ENCODE data around the gene CAPN12. TPM values are rescaled to one million over a fixed set of nuclear protein-coding genes. Genes with fewer than 3 reads are reported as not detected.

The CAPN12 gene
- total and polyA plus RNA-seq, 12 donors, result 0.39 to 23.1 (median 3.7) TPM; not detected in 1

DNA sequence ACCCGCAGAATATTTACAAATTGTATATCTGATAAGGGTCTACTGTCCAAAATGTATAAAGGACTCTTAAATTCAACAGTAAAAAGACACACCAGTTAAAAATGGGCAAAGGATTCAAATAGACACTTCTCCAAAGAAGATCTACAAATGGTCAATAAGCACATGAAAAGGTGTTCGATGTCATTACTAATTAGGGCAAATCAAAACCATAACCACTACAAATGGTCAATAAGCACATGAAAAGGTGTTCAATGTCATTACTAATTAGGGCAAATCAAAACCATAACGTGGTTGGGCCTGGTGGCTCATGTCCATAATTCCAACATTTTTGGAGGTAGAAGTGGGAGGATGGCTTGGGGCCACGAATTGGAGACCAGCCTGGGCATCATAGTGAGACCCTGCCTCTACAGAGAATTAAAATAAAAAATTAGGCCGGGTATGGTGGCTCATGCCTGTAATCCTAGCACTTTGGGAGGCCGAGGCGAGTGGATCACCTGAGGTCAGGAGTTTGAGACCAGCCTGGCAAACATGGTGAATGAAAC, 56.4 kb downstream of the CAPN12 start:
- Histone ChIP-seq H3K4me3 (no peak overlapping the region), H3K4me1 (replicated peaks in 1 of 2) (peaks cover 56 to 84% of the 10 kb centered on the region in 2 donors), H3K27me3 (no peaks in the 10 kb centered on the region), H3K36me3 (replicated peaks in 1 of 2) (no peaks in the 10 kb centered on the region), H3K9me3 (replicated peaks in 1 of 3) (no peaks in the 10 kb centered on the region), H3K27ac (peak overlapping the region in 4 of 5 donors; percentile 33 to 97 (median 96))
- DNase-seq, result no peak
- 76 to 82% (median 80%) methylated on average over 7 of the region's 7 CpGs for WGBS, 4 donors
- intact Hi-C loops (cut with DNase I), result no loop called here
- TF ChIP-seq, protein P1, sequence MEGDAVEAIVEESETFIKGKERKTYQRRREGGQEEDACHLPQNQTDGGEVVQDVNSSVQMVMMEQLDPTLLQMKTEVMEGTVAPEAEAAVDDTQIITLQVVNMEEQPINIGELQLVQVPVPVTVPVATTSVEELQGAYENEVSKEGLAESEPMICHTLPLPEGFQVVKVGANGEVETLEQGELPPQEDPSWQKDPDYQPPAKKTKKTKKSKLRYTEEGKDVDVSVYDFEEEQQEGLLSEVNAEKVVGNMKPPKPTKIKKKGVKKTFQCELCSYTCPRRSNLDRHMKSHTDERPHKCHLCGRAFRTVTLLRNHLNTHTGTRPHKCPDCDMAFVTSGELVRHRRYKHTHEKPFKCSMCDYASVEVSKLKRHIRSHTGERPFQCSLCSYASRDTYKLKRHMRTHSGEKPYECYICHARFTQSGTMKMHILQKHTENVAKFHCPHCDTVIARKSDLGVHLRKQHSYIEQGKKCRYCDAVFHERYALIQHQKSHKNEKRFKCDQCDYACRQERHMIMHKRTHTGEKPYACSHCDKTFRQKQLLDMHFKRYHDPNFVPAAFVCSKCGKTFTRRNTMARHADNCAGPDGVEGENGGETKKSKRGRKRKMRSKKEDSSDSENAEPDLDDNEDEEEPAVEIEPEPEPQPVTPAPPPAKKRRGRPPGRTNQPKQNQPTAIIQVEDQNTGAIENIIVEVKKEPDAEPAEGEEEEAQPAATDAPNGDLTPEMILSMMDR (IDR thresholded peaks at IDR 0.05), result no peak
- no peak for TF ChIP-seq POLR2A (IDR thresholded peaks at IDR 0.05)

DNA sequence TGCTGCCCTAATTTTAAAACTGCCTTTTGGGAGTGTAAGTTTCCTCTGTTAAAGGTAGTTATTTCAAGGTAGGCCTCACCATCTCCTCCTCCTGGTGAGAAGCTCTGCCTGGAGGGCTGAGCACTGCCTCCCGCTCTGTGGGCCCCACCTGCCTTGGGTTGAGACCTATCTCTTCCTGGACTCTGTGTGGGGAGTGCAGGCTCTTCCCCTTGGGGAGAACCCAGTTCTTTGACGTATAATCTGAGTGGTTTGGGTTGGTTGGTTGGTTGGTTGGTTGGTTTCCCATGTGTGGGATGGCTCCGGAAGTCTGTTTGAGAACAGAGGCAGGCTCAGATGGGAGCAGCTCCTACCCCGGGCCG, 57.8 kb downstream of the CAPN12 start:
- H3K4me1 ChIP-seq (replicated peaks in 1 of 2), result peaks cover 66 to 77% of the 10 kb centered on the region in 2 donors
- H3K36me3 ChIP-seq (replicated peaks in 1 of 2), result no peaks in the 10 kb centered on the region
- TF ChIP-seq POLR2A (IDR thresholded peaks at IDR 0.05), result no peak
- no peaks in the 10 kb centered on the region for H3K27me3 ChIP-seq
- no peak overlapping the region for H3K4me3 ChIP-seq
- no peaks in the 10 kb centered on the region for H3K9me3 ChIP-seq (replicated peaks in 1 of 3)
- WGBS, 4 donors, result 69 to 89% (median 75%) methylated on average over 5 of the region's 5 CpGs
- intact Hi-C loops (cut with DNase I), result no loop called here
- peak overlapping the region; percentile 86 to 97 (median 96) for H3K27ac ChIP-seq
- DNase-seq, result no peak

DNA sequence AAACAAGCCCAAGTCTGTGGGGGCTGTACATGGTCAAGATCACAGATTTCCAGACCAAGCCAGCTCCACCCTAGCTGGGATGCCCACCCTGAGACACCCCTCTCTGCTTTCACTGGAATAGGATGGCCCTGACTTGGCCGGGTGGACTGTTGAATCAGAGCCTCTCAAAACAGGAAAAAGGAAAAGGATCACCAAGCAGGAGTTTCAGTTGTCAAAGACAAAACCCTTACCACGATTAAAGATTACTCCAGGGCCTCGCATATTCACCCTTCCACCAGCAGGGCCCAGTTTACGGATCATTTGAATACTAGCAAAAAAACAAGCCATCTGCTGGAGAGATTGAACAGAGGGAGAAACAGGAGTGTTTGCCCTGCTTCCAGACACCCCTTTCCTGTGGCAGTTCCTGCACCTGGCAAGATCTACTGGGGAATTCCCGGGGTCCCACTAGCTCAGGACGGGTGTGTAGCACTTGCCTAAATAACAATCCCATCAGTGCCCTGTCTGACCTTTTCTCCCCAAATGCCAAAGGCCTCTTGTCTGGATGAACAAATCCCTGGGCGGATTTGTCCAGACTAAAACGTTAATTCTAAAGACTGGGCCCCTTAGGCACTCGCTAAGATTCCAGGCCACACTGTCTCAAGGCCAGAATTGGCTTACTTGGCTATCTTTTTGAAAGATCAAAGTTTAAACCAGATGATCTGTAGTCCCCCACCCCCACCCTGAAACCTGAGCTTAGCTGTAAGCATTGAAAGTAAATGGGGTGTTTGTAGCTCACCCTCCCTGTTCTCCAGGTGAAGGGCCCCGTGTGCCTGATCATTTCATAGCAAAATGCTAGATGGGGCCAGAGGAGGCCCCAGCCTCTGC, 58.4 kb downstream of the CAPN12 start:
- peak in 1 of 2 donors; percentile 17 for TF ChIP-seq POLR2A (IDR thresholded peaks at IDR 0.05)
- TF ChIP-seq, protein P1 (IDR thresholded peaks at IDR 0.05), result peak; percentile 19 to 71 (median 63)
- no peak overlapping the region for H3K4me3 ChIP-seq
- H3K27me3 ChIP-seq, result no peaks in the 10 kb centered on the region
- WGBS, 4 donors, result 10 to 17% (median 13%) methylated on average over 6 to 10 of the region's 10 CpGs
- H3K27ac ChIP-seq, result peak overlapping the region; percentile 86 to 97 (median 96)
- DNase-seq, result no peak
- peaks cover 69 to 80% of the 10 kb centered on the region in 2 donors for H3K4me1 ChIP-seq (replicated peaks in 1 of 2)
- intact Hi-C loops (cut with DNase I), result no loop called here
- no peaks in the 10 kb centered on the region for H3K36me3 ChIP-seq (replicated peaks in 1 of 2)
- H3K9me3 ChIP-seq (replicated peaks in 1 of 3), result no peaks in the 10 kb centered on the region

DNA sequence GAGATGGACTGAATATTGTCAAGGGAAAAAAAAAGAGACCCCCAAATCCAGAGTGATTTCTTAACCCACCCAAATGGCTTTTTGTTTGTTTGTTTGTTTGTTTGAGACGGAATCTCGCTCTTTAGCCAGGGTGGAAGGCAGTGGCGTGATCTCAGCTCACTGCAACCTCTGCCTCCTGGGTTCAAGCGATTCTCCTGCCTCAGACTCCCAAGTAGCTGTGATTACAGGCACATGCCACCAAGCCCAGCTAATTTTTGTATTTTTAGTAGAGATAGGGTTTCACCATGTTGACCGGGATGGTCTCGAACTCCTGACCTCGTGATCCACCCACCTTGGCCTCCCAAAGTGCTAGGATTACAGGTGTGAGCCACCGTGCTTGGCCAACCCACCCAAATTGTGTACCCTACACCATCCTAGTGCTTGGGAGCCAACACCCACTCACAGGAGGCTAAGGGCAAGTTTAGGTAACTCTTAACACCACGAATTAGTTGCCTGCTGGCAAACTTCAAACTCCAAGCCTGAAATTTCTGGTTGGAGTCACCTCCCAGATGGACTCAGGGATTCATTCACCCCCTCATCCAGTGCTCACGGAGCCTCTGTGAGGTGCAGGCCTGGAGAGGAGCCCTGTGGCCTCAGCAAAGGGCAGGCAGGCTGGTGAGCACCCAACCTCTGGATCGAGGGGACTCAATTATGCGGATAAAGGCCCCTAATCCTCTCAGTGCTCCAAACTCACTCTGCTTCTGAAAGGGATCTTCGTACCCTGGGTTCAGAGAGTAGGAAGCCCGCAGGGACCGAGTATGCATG, 59.2 kb downstream of the CAPN12 start:
- WGBS, 4 donors, result 77 to 83% (median 80%) methylated on average over 11 to 15 of the region's 15 CpGs

More for the DNA sequence above, 59.2 kb downstream of the CAPN12 start:
- H3K36me3 ChIP-seq (replicated peaks in 1 of 2), result no peaks in the 10 kb centered on the region
- TF ChIP-seq, protein P1 (IDR thresholded peaks at IDR 0.05), result no peak
- TF ChIP-seq POLR2A (IDR thresholded peaks at IDR 0.05), result no peak
- H3K9me3 ChIP-seq (replicated peaks in 1 of 3), result no peaks in the 10 kb centered on the region
- DNase-seq, result no peak
- intact Hi-C loops (cut with DNase I), result no loop called here
- H3K27ac ChIP-seq, result peak overlapping the region; percentile 86 to 97 (median 96)
- no peaks in the 10 kb centered on the region for H3K27me3 ChIP-seq
- H3K4me1 ChIP-seq (replicated peaks in 1 of 2), result peaks cover 69 to 88% of the 10 kb centered on the region in 2 donors
- H3K4me3 ChIP-seq, result no peak overlapping the region
